ENCODE results near the gene SPRED1.

SPRED1 gene

DNA sequence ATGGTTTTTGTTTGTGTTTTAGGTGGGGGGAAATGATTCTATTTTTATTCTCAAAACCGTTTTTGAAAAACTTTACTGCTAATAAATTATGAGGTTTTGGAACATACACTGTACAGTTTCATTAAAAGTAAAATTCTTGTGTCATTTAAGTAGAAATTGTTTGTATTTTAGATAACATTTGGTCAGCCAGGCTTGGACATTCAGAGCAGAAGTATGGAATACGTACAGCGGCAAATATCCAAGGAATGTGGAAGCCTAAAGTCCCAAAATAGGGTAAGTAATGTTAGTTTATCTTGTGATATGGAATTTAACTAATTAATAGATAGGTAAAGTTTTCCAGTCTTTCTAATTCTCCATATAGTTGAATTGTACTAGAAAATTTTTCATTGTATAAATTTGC, 96.6 kb downstream of the SPRED1 start:
- DNase-seq (ENCODE audit: low spot score): no peak
- H3K4me3 ChIP-seq: no peak overlapping the region
- TF ChIP-seq CTCF (IDR thresholded peaks at IDR 0.05): no peak
- no peak overlapping the region for H3K27ac ChIP-seq

DNA sequence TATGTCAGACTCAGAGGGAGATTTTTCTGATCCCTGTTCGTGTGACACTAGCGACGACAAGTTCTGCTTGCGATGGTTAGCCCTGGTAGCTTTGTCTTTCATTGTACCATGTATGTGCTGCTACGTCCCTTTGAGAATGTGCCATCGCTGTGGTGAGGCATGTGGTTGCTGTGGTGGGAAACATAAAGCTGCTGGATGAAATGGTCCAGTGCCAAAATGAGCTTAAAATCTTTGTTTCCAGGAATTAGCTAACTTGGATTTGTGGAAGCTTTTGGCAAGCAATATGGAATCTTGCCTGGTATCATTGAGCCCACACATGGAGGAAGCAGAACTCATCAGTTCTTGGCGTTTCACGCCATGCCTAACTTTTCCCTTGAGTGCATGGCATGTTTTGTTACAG, 98.8 kb downstream of the SPRED1 start:
- Histone ChIP-seq H3K4me3 (no peak overlapping the region), H3K27ac (no peak overlapping the region)
- DNase-seq (ENCODE audit: low spot score): no peak
- TF ChIP-seq CTCF (IDR thresholded peaks at IDR 0.05): no peak

DNA sequence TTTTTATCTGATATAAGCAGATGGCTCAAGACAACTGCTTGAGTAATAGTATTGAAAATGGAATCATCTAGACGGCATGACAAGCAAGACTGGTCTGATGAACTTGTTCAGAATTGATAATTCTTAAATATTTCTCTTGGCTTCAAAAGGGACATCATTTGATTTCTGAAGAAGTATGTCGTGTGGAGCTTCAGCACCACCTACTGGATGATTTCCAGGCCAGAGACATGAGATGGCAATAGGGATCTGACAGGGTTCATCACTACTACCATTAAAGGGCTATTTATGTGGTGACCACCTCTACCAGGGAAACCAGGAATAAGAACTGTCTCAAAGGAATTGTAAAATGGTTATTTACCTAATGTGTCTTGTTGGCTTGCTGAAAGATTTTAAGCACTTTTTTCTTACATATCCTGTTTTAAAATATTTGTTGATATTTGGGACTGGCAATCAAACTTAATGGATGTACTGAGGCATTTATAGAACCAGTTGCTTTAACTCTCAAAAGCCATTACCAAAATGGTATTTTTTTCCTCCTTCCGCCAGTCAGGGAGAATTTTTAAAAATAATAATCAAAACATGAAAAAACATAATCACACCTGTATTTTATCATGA, 101.8 kb downstream of the SPRED1 start:
- Histone ChIP-seq H3K27ac (no peak overlapping the region), H3K4me3 (no peak overlapping the region)
- DNase-seq (ENCODE audit: low spot score): no peak
- peak; percentile 55 for TF ChIP-seq CTCF (IDR thresholded peaks at IDR 0.05)

DNA sequence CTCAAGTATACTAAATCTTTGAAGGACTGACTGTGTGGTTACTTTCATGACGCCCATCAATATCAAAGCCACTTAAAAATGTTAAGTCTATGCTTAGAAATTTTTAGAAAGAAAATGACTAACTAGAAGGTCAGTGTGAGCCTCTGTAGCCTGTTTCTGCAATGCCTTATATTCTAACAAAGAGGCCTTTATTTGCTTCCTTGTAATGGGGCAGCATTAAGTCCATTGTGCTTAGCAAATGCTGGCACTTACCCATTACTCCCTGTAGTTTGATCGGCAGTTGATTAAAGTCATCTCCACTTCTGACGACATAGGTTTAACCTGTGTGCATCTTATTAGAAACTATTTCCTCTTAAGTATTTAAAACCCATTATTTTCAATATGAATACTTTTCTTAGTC, 109.7 kb downstream of the SPRED1 start:
- no peak for TF ChIP-seq CTCF (IDR thresholded peaks at IDR 0.05)
- Histone ChIP-seq H3K27ac (no peak overlapping the region), H3K4me3 (no peak overlapping the region)
- DNase-seq (ENCODE audit: low spot score): no peak

- Histone ChIP-seq H3K4me3 (no peak overlapping the region), H3K27ac (no peak overlapping the region)
- TF ChIP-seq CTCF (IDR thresholded peaks at IDR 0.05): no peak
- DNase-seq (ENCODE audit: low spot score): no peak
Measured at GRCh38 chr15:38367476-38367875, 114.8 kb downstream of the SPRED1 start.

GRCh38 chr15:38369936-38370478, 117.4 kb downstream of the SPRED1 start:
- Histone ChIP-seq H3K4me3 (no peak overlapping the region), H3K27ac (no peak overlapping the region)
- TF ChIP-seq CTCF (IDR thresholded peaks at IDR 0.05): no peak

DNA sequence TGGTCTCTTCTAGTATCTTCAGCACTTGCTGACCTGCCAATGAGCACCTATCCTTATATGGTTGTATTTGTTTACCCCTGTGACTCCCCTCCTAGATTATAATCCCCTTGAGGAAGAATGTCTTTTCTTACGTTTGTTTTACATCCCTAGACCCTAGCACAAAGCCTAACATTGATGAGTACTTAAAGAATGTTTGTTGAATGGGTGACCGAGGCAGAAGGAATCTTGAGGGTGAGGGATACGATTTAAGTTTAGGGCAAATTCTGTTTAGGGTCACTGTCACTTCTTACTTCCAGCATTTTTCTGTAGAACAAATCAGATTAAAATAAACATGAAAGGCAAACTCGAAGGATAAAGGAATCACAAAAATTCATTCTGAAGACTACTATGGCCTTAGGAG, 120.4 kb downstream of the SPRED1 start:
- DNase-seq (ENCODE audit: low spot score): no peak
- H3K27ac ChIP-seq: no peak overlapping the region
- no peak overlapping the region for H3K4me3 ChIP-seq
- TF ChIP-seq CTCF (IDR thresholded peaks at IDR 0.05): no peak

More at GRCh38 chr15:38369936-38370478, 117.4 kb downstream of the SPRED1 start:
- no peak for DNase-seq (ENCODE audit: low spot score)

Measured in coronary artery (tissue), 2 donors.